K562 (cell line): ENCODE results near the gene RHOBTB3. TPM values are rescaled to one million over a fixed set of nuclear protein-coding genes. Genes with fewer than 3 reads are reported as not detected.

ENCODE experiments used
- ATAC-seq: fragments of 200-7000 bp; cut with Tn5 transposase; 3 replicates; pipeline ENCODE4 v1.9.1; 2020; ENCODE audit warnings: moderate library complexity
- BruUV-seq: library from RNA; stranded (reverse); fragments of 400-500 nt; replicated peaks from 2 replicates; lab custom pipeline; 2021; lab: Mats Ljungman, UMichigan
- CTCF ChIA-PET: fragments of 300-600 bp; formaldehyde crosslinking; extraction: SDS; loops from one replicate; lab custom pipeline; 2021; ENCODE audit warnings: low intra/inter-chr PET ratio; lab: Yijun Ruan, JAX
- POLR2A ChIA-PET: fragments of 300-600, 350-650 bp; sonication (Branson Sonifier 250); formaldehyde crosslinking; extraction: SDS; loops from one replicate; lab custom pipeline; 2021; ENCODE audit warnings: antibody characterized with exemption, inconsistent platforms; lab: Yijun Ruan, JAX
- DNase-seq, 4 experiments: peaks; one replicate each; pipeline versions ENCODE4 v3.0.0 to v3.0.0-alpha.2; 2011 to 2018; ENCODE audit warnings: low spot score in 3 of 4, mixed read lengths in 3 of 4; ENCODE audit errors: extremely low read depth in 1 of 4
- FAIRE-seq: peaks from 2 replicates; lab custom pipeline; 2011; peaks lifted over from hg19 to GRCh38; lab: Jason Lieb, UNC
- H2AFZ ChIP-seq: 2 replicates; pipeline ENCODE4 v1.6.0; 2011; ENCODE audit warnings: low read depth, low read length, control low read depth, inconsistent platforms
- H3K27ac ChIP-seq: fragments of 200-600 bp; 3 replicates; pipeline ENCODE4 v1.8.0; 2011; ENCODE audit warnings: low read depth, mild to moderate bottlenecking, control low read depth, inconsistent platforms, low read length, moderate library complexity, mixed read lengths; ENCODE audit errors: extremely low read depth
- H3K27me3 ChIP-seq, 2 experiments: fragments of 300-600 bp in 1 of 2; 2 replicates in 1 of 2; 3 replicates in 1 of 2; pipeline versions ENCODE4 v1.6.0 to v1.8.0; 2011; ENCODE audit warnings: inconsistent platforms in 2 of 2, low read length in 2 of 2, mild to moderate bottlenecking in 1 of 2, mixed read lengths in 1 of 2, moderate library complexity in 1 of 2; ENCODE audit not compliant: control insufficient read depth in 2 of 2, insufficient read depth in 2 of 2
- H3K36me3 ChIP-seq: fragments of 300-600 bp; 3 replicates; pipeline ENCODE4 v1.8.0; 2011; ENCODE audit warnings: mild to moderate bottlenecking, low read length, inconsistent platforms; ENCODE audit not compliant: control insufficient read depth, insufficient read depth
- H3K4me1 ChIP-seq, 2 experiments: fragments of 200-600 bp in 1 of 2; replicated peaks in 1 of 2; 2 replicates in 1 of 2; 3 replicates in 1 of 2; pipeline versions ENCODE4 v1.5.1 to v1.8.0; 2011; ENCODE audit warnings: inconsistent platforms in 2 of 2, low read length in 2 of 2, mild to moderate bottlenecking in 1 of 2, mixed read lengths in 1 of 2, moderate library complexity in 1 of 2; ENCODE audit not compliant: control insufficient read depth in 2 of 2, insufficient read depth in 2 of 2
- H3K4me2 ChIP-seq: 2 replicates; pipeline ENCODE4 v1.6.1; 2011; ENCODE audit warnings: low read length, control low read depth, inconsistent platforms, mixed read lengths; ENCODE audit not compliant: insufficient read depth
- H3K4me3 ChIP-seq: fragments of 200-600 bp; sonication (generic), shearing (Covaris generic); 2 replicates; pipeline ENCODE4 v1.5.1; 2016; ENCODE audit warnings: control low read depth, inconsistent platforms
- H3K79me2 ChIP-seq: fragments of 200-600 bp; 3 replicates; pipeline ENCODE4 v1.8.0; 2011; ENCODE audit warnings: low read length, inconsistent platforms; ENCODE audit not compliant: control insufficient read depth, insufficient read depth
- H3K9ac ChIP-seq, 2 experiments: 2 replicates each; pipeline versions ENCODE4 v1.6.0 to v1.6.1; 2011; ENCODE audit warnings: low read depth in 2 of 2, low read length in 2 of 2, control low read depth in 1 of 2, inconsistent platforms in 1 of 2, mild to moderate bottlenecking in 1 of 2, mixed read lengths in 1 of 2; ENCODE audit not compliant: insufficient read depth in 1 of 2
- H3K9me1 ChIP-seq: one replicate; pipeline ENCODE4 v1.6.0; 2011; ENCODE audit warnings: inconsistent platforms, mild to moderate bottlenecking, low read length, moderate library complexity; ENCODE audit not compliant: control insufficient read depth, insufficient read depth
- H3K9me3 ChIP-seq: replicated peaks from 2 replicates; pipeline ENCODE4 v1.5.1; 2011; ENCODE audit warnings: low read depth, low read length, inconsistent platforms; ENCODE audit not compliant: control insufficient read depth, insufficient read depth
- H4K20me1 ChIP-seq: replicated peaks from 2 replicates; pipeline ENCODE4 v1.6.1; 2011; ENCODE audit warnings: low read length, inconsistent platforms, mixed read lengths; ENCODE audit not compliant: control insufficient read depth, insufficient read depth
- CCAR2 ChIP-seq: fragments of 200-400 bp; formaldehyde crosslinking; IDR thresholded peaks from 2 replicates; pipeline ENCODE4 v1.6.1; 2017; ENCODE audit warnings: mild to moderate bottlenecking, low read depth, low read length
- CEBPB ChIP-seq: fragments of 450-650 bp; IDR thresholded peaks from 2 replicates; pipeline ENCODE4 v1.6.1; 2016; ENCODE audit warnings: missing genetic modification characterization, missing compliant biosample characterization
- GTF2A2 ChIP-seq: IDR thresholded peaks from 2 replicates; pipeline ENCODE4 v1.6.1; 2016; ENCODE audit warnings: mild to moderate bottlenecking, missing genetic modification characterization, missing compliant biosample characterization
- HOMEZ ChIP-seq: fragments of 250-450 bp; sonication (Bioruptor Pico); IDR thresholded peaks from 2 replicates; pipeline ENCODE4 v1.4.0; 2020; ENCODE audit warnings: mild to moderate bottlenecking, moderate library complexity
- IRF9 ChIP-seq: fragments of 450-650 bp; IDR thresholded peaks from 2 replicates; pipeline ENCODE4 v1.6.1; 2016; ENCODE audit warnings: missing biosample characterization, missing genetic modification characterization
- LCOR ChIP-seq: sonication (generic); formaldehyde crosslinking; IDR thresholded peaks from 2 replicates; pipeline ENCODE4 v1.8.0; 2022; ENCODE audit warnings: mild to moderate bottlenecking, missing genetic modification reagents
- MXD1 ChIP-seq: fragments of 250-450 bp; sonication (Bioruptor Pico); IDR thresholded peaks from 2 replicates; pipeline ENCODE4 v1.8.0; 2021; ENCODE audit warnings: borderline replicate concordance, mild to moderate bottlenecking, moderate library complexity; ENCODE audit not compliant: poor library complexity, severe bottlenecking
- POLR2AphosphoS2 ChIP-seq: IDR thresholded peaks from 2 replicates; pipeline ENCODE4 v1.6.1; 2012; ENCODE audit warnings: low read length, improper control_type of control experiment
- RFX7 ChIP-seq: fragments of 250-450 bp; sonication (Bioruptor Pico); IDR thresholded peaks from 2 replicates; pipeline ENCODE4 v1.5.1; 2021; ENCODE audit warnings: mild to moderate bottlenecking
- SREBF2 ChIP-seq: sonication (generic); formaldehyde crosslinking; IDR thresholded peaks from 2 replicates; pipeline ENCODE4 v1.4.0; 2020; ENCODE audit warnings: mild to moderate bottlenecking, missing genetic modification reagents
- TARDBP ChIP-seq: fragments of 450-650 bp; IDR thresholded peaks from 2 replicates; pipeline ENCODE4 v1.6.1; 2016
- ZNF316 ChIP-seq: fragments of 450-650 bp; IDR thresholded peaks from 2 replicates; pipeline ENCODE4 v1.6.1; 2016
- WGBS: fragments of 100-300 bp; shearing (Covaris generic); methylation state at CpG from one replicate; pipeline ENCODE4 v1.1.6; 2016; ENCODE audit warnings: low coverage, mixed read lengths; ENCODE audit not compliant: insufficient coverage; ENCODE audit errors: missing lambda C conversion rate; 5-methylcytosine and 5-hydroxymethylcytosine counted together
- in situ Hi-C: fragments of 300-500 bp; cut with MboI; formaldehyde crosslinking; loops from 4 replicates; pipeline ENCODE4 v1.15.0; 2018; ENCODE audit warnings: inconsistent platforms, mixed read lengths
- intact Hi-C: fragments of 100-400 bp; cut with micrococcal nuclease; formaldehyde crosslinking; loops from 2 replicates; pipeline ENCODE4 v1.14.2; 2022
- polyA plus RNA-seq, 8 experiments: library from polyadenylated mRNA; depleted of rRNA in 4 of 8; stranded (reverse) in 5 of 8; unstranded in 3 of 8; fragments of >200 nt; fragmentation: Nextera tagmentation in 2 of 8; fragmentation: Illumina TruSeq in 1 of 8; extraction: Ambion mirVana in 2 of 8; extraction: Trizol in 1 of 8; gene quantifications; 2 replicates each; pipeline versions ENCODE4 v1.2.1 to v1.2.3, GENCODE V29; 2011 to 2014; ENCODE audit warnings: inconsistent platforms in 1 of 8, missing spikeins in 1 of 8
- total RNA-seq, 7 experiments: library from RNA; depleted of rRNA in 6 of 7; stranded (reverse); fragments of >200 nt in 6 of 7; fragmentation: Illumina TruSeq in 2 of 7; extraction: Trizol in 2 of 7; gene quantifications; 2 replicates each; pipeline versions ENCODE4 v1.2.1 to v1.2.3, GENCODE V29; 2011 to 2021; ENCODE audit warnings: low replicate concordance in 1 of 7

The RHOBTB3 gene
- total and polyA plus RNA-seq, 9 of the 15 experiments (the other 6 are each of a cell fraction or from before 2014, with no cell fraction given) = 39.7 to 143 (median 115) TPM

GRCh38 chr5:95798545-95798944, 67.4 kb downstream of the RHOBTB3 start (continued):
- TF ChIP-seq CCAR2 = no peak
- TF ChIP-seq HOMEZ (CRISPR knock-in tag) = no peak
- TF ChIP-seq RFX7 (CRISPR knock-in tag) = no peak
- TF ChIP-seq SREBF2 (CRISPR knock-in tag) = no peak
- no peak for TF ChIP-seq GTF2A2
- TF ChIP-seq IRF9 (tag) = no peak
- TF ChIP-seq TARDBP = no peak

- H3K27ac ChIP-seq = no peak overlapping the region
- H3K27me3 ChIP-seq = no peaks in the 10 kb centered on the region
- no peak overlapping the region for H3K4me3 ChIP-seq
- H3K9me3 ChIP-seq = no peaks in the 10 kb centered on the region
- no peaks in the 10 kb centered on the region for H4K20me1 ChIP-seq
- FAIRE-seq (no peak), ATAC-seq (no peak), DNase-seq (no peak)
- peaks cover 21% of the 10 kb centered on the region for H3K36me3 ChIP-seq
- in situ Hi-C loops (no loop called here), intact Hi-C loops (no loop called here)
- POLR2A ChIA-PET = interaction anchor here (1.3 to 1.4 kb wide), 2 partner anchors 13 to 23 kb away, joined by 3 read pairs; partner anchors contain the start of gene GLRX
- CTCF ChIA-PET = no interaction called here
- no peak overlapping the region for H3K9ac ChIP-seq
- H3K4me1 ChIP-seq = no peaks in the 10 kb centered on the region
- BruUV-seq = no TSS peak
- TF ChIP-seq ZNF316 = peak; percentile 36; the same call in 1 of the 2 replicates
- 0 out of 2 replicates have a peak, but pooled peaks have one; percentile 18 for TF ChIP-seq POLR2AphosphoS2
- no peak for TF ChIP-seq MXD1 (CRISPR knock-in tag)
- TF ChIP-seq LCOR (CRISPR knock-in tag) = no peak
- TF ChIP-seq CEBPB = no peak
- no peaks in the 10 kb centered on the region for H3K79me2 ChIP-seq
- no peak overlapping the region for H3K4me2 ChIP-seq
- WGBS = 94% methylated on average over 4 of the region's 4 CpGs
- H2AFZ ChIP-seq = no peak overlapping the region
- no peaks in the 10 kb centered on the region for H3K9me1 ChIP-seq
These were observed 68.2 kb downstream of the RHOBTB3 start for GRCh38 chr5:95799191-95799835.
